Esophagus muscularis mucosa (tissue), 4 donors: ENCODE results near the gene XRCC6.

Experiments
- EP300 ChIP-seq: sonication (generic); formaldehyde crosslinking; IDR thresholded peaks from one replicate; pipeline ENCODE4 v1.6.1; 2017; ENCODE audit warnings: antibody characterized with exemption
- POLR2A ChIP-seq: fragments of 450-650 bp; IDR thresholded peaks from one replicate; pipeline ENCODE4 v1.6.1; 2017; ENCODE audit warnings: antibody characterized with exemption, moderate library complexity, mild to moderate bottlenecking, low read depth
- POLR2AphosphoS5 ChIP-seq, 2 donors: sonication (generic); formaldehyde crosslinking; IDR thresholded peaks; one replicate each; pipeline ENCODE4 v1.6.1; 2017; ENCODE audit warnings: antibody characterized with exemption in 2 of 2
- TF ChIP-seq, protein P1 (sequence below), 3 experiments: fragments of 200-600 bp in 2 of 3; fragments of 450-650 bp in 1 of 3; sonication (generic) in 2 of 3; IDR thresholded peaks; one replicate each; pipeline ENCODE4 v1.5.1; 2017 to 2019; ENCODE audit warnings: antibody characterized with exemption in 3 of 3, mild to moderate bottlenecking in 2 of 3, moderate library complexity in 1 of 3

DNA sequence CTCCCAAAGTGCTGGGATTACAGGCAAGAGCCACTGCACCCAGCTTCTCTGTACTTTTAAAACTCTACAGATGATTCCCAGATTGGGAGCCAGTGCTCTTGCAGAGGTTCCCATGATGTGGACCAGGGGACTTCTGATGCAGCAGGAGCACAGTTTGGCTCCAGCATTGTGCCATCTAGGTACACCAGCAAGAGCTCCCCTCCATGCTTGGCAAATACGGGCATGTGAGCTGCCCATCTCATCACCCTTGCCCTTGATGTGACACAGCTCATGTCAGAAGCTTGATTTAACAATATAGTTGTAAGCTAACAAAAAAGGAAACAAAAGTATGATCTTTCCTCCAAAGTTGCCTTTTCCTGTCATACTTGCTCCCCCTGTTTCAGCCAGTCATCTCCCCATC, 38.8 kb downstream of the XRCC6 start:
- TF ChIP-seq POLR2A = no peak
- TF ChIP-seq, protein P1, sequence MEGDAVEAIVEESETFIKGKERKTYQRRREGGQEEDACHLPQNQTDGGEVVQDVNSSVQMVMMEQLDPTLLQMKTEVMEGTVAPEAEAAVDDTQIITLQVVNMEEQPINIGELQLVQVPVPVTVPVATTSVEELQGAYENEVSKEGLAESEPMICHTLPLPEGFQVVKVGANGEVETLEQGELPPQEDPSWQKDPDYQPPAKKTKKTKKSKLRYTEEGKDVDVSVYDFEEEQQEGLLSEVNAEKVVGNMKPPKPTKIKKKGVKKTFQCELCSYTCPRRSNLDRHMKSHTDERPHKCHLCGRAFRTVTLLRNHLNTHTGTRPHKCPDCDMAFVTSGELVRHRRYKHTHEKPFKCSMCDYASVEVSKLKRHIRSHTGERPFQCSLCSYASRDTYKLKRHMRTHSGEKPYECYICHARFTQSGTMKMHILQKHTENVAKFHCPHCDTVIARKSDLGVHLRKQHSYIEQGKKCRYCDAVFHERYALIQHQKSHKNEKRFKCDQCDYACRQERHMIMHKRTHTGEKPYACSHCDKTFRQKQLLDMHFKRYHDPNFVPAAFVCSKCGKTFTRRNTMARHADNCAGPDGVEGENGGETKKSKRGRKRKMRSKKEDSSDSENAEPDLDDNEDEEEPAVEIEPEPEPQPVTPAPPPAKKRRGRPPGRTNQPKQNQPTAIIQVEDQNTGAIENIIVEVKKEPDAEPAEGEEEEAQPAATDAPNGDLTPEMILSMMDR (IDR thresholded peaks at IDR 0.05) = no peak
- no peak for TF ChIP-seq POLR2AphosphoS5 (IDR thresholded peaks at IDR 0.05)
- no peak for TF ChIP-seq EP300
